NB4 (cell line): ENCODE results near the gene HLA-DMB.
"Not testable (repeated sequence)": the region's sequence is repeated elsewhere in the genome, so short reads cannot be mapped to it uniquely, and the experiment has no call there.

Experiments
- DNase-seq: peaks from one replicate; pipeline ENCODE4 v3.0.0; 2010; ENCODE audit warnings: low read depth
- H3K4me3 ChIP-seq: one replicate; pipeline ENCODE4 v1.5.1; 2011; ENCODE audit warnings: mild to moderate bottlenecking, low read depth, low read length, moderate library complexity
- CTCF ChIP-seq: IDR thresholded peaks from one replicate; pipeline ENCODE4 v1.5.1; 2012; ENCODE audit warnings: low read depth, low read length
- MAX ChIP-seq: IDR thresholded peaks from 2 replicates; pipeline ENCODE4 v1.6.1; 2011; ENCODE audit warnings: low read depth, low read length
- MYC ChIP-seq: IDR thresholded peaks from 2 replicates; pipeline ENCODE4 v1.6.1; 2011; ENCODE audit warnings: low read depth, low read length
- POLR2A ChIP-seq: IDR thresholded peaks from 2 replicates; pipeline ENCODE4 v1.6.1; 2011; ENCODE audit warnings: mild to moderate bottlenecking; ENCODE audit not compliant: insufficient read length; ENCODE audit errors: extremely low read depth

HLA-DMB gene

GRCh38 chr6:32947552-32948465 is 7.0 kb upstream of the HLA-DMB start:
- peak; percentile 72 for DNase-seq
- peak; percentile 60 for TF ChIP-seq CTCF
- peak; percentile 68 for TF ChIP-seq MAX
- peak; percentile 43; the same call in 1 of the 2 replicates for TF ChIP-seq MYC
- no peak for TF ChIP-seq POLR2A
- H3K4me3 ChIP-seq = no peak overlapping the region

- no peak for DNase-seq
- no peak for TF ChIP-seq CTCF
- no peak for TF ChIP-seq MYC
- no peak for TF ChIP-seq MAX
- TF ChIP-seq POLR2A = no peak
- H3K4me3 ChIP-seq = no peak overlapping the region
Measured at GRCh38 chr6:32946893-32947292, 6.1 kb upstream of the HLA-DMB start.

GRCh38 chr6:32945953-32946352 is 5.1 kb upstream of the HLA-DMB start:
- H3K4me3 ChIP-seq = no peak overlapping the region
- no peak for TF ChIP-seq MYC
- TF ChIP-seq CTCF = no peak
- no peak for TF ChIP-seq MAX
- TF ChIP-seq POLR2A = no peak
- no peak for DNase-seq

- no peak overlapping the region for H3K4me3 ChIP-seq
- no peak for TF ChIP-seq CTCF
- no peak for TF ChIP-seq MYC
- TF ChIP-seq MAX = no peak
- no peak for TF ChIP-seq POLR2A
- no peak for DNase-seq
Measured at GRCh38 chr6:32945108-32945760, 4.4 kb upstream of the HLA-DMB start.

GRCh38 chr6:32943864-32944649 is 3.2 kb upstream of the HLA-DMB start:
- peak overlapping the region; percentile 44 for H3K4me3 ChIP-seq
- TF ChIP-seq CTCF = no peak
- no peak for TF ChIP-seq POLR2A
- no peak for TF ChIP-seq MAX
- no peak for TF ChIP-seq MYC
- DNase-seq = peak; percentile 85

GRCh38 chr6:32942555-32943123 is 1.8 kb upstream of the HLA-DMB start:
- H3K4me3 ChIP-seq, DNase-seq: not testable (repeated sequence)
